GM19455 (cell line): ENCODE data around the gene TNK1.
"Not testable (repeated sequence)": the region's sequence is repeated elsewhere in the genome, so short reads cannot be mapped to it uniquely, and the experiment has no call there.

ENCODE experiments used
- ATAC-seq: cut with Tn5 transposase; IDR thresholded peaks from one replicate; pipeline ENCODE4 v1.9.1; 2021; ENCODE audit not compliant: unreplicated experiment

Gene TNK1

DNA sequence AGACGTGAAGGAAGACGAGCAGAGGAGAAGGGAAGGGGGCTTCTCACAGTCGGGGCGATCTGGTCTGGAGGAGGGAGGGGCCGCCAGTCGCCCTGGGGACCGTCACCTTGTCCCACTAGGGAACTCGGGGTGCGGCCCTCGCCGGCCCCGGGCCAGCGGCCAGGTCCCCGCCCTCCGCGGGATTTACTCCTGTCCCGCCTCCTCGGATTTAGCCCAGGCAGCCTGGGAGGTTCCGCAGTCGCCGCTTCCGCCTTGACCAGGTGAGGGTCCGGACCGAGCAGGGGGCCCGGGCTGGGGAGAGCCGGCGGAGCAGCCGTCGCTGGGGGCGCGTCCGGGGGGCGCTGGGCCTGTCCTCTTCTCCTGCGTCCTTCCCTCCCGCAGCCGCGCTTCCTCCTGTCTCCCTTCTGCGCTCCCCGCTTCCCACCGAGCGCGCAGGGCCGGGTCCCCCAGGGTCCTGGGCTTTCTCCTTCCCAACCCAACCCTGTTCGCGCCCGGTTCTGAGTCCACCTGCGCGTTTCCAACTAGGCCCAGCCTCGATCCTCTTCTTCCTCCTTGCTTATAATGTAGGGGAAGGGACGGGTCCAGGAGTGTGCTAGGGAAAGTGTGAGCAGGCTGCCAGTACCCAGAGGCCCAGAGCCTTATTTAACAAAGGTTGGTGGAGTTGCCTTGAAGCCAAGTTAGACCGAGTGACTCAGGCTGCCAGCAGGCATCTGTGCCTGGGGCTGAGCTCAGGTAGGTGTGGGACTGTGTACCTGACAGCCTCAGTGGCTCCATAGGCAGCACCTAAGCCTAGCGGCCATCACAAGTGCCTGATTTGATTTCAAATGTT is at the start of gene TNK1:
Gene TNK1, plus strand, starts transcription at position 235 of the 829 bp plus-strand sequence. CDS start 1,838 bp downstream, outside the sequence.
- no peak for ATAC-seq

DNA sequence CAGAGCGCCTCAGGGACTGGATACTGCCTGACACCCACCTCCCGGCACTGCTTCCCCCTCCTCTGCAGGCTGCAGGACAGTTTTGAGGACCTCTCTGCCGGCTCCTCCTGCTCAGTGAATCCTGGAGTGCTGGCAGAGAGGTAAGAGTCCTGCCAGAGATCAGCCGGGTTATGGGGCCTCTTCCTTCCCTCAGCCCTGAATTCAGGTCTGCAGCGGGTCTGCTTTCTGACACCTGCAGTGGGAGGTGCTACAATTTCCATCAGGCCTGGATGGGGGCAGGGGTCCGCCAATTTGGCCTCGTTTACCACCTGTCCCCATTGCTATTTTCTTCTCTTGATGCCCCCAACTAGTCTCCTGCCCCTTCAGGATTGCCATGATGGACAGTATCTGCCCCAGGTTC is 48.8 kb upstream of the TNK1 start:
- no peak for ATAC-seq

DNA sequence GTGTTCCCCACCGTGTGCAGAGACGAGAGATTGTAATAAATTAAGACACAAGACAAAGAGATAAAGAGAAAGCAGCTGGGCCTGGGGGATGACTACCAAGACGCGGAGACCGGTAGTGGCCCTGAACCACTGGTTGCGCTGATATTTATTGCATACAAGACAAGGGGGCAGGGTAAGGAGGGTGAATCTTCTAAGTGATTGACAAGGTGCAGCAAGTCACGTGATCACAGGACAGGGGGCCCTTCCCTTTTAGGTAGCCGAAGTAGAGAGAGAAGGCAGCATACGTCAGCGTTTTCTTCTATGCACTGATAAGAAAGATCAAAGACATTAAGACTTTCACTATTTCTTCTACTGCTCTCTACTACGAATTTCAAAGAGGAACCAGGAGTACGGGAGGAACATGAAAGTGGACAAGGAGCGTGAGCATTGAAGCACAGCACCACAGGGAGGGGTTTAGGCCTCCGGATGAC is 48.3 kb upstream of the TNK1 start:
- not testable (repeated sequence) for ATAC-seq

DNA sequence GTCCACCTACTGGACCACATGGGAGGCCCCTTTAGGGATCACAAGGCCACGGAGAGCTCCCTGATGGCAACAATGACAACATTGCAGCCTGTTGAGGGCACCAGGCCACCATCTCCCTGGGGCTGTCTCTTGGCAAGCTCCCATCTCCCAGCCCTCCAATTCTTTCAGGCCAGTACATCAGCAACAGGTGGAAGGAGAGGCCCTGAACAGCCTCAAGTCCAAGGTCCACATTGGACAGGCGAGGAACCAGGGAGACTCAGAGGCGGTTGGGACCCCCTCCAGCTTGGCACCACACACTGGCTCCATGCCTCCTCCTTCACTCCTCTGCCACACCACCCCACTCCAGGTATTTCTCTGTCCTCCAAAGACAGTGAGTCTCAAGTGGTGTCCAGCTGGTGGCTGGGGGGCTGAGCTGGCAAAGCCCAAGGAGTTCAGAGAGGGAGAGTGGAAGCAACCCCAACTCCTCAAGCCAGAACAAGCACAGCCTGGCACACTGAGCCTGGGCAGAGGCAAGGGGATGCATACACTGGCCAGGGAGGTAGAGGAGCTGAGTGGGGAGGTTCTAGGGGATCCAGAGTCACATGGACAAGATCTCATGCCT is 45.9 kb upstream of the TNK1 start:
- no peak for ATAC-seq

DNA sequence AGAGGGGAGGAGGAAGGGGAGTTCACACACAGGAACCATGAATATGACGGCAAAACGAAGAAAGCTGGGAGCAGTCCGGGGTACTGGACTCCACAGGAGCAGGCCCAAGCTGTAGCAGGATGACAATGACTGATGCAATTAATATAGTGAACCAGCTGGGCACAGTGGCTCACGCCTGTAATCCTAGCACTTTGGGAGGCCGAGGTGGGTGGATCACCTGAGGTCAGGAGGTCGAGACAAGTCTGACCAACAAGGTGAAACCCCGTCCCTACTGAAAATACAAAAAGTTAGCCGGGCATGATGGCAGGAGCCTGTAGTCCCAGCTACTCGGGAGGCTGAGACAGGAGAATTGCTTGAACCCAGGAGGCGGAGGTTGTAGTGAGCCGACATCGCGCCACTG is 45.1 kb upstream of the TNK1 start:
- not testable (repeated sequence) for ATAC-seq

DNA sequence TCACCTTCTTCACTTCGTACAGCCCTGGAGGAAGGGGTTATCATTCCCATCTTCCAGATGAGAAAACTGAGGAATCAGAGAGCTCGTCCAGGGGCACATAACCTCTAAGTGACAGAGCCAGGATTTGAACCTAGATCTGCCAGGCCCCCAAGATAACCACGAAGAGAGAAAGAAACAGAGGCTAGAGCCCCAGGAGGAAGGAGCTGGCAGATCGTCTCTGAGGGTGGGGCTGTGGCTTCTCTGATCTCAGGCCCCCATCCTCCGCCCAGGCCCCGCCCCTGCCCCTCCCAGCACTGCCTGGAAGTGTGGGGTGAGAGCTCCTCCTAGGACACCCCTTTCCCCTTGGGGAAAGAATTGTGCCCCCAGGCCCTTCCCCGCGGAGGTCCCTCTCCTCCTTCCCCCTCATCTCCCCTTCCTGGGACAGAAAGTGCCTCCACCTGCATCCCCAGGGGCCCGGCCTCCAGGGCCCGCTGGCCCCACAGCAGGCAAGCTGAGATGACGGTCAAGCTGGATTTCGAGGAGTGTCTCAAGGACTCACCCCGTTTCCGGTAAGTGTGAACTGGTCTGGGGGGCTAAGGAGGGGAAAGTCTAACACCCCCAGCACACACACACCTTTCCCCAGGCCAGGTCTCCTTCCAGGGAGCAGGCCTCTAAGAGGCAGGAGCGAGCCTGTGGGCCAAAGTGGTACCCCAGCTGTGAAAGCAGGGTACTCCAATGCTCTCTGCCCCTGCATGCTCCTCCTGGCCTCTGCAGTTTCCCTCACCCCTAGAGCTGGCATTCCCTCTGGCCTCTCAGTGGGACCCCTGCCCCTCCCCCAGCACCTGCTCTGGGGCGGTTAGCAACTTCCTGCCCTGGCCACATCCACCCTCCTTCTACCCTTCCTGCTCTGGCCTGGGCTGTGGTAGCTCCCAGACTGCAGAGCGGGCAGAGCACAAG is 44.4 kb upstream of the TNK1 start, which contains the start of gene ACAP1:
Gene ACAP1, plus strand, starts transcription at position 290 of the 936 bp plus-strand sequence. Its CDS starts 206 bp downstream, at position 496.
- no peak for ATAC-seq

DNA sequence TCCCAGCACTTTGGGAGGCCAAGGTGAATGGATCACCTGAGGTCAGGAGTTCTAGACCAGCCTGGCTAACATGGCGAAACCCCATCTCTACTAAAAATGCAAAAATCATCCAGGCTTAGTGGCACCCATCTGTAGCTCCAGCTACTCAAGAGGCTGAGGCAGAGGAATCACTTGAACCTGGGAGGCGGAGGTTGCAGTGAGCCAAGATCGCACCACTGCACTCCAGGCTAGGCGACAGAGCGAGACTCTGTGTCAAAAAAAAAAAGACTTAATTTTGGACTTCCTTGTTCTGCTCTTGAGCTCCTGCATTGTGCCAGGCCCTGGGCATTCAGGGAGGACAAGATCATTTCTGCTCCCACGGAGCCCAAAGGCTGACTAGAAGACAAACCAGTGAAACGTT is 43.3 kb upstream of the TNK1 start:
- ATAC-seq: not testable (repeated sequence)

DNA sequence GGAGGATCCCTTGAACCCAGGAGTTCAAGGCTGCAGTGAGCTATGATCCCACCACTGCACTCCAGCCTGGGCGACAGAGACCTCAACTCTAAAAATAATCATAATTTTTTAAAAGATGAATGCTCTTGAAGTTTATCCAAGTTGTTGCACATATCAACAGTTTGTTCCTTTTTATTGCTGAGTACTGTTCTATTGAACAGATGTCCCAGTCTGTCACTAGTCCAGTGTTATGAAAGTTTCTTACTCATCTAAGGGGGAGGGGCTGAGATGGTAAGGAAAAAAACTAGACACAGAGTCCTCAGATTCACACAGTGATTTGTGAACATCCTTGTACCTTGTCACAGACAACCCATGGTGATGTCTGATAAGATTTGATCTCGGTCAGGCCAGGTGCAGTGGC is 40.7 kb upstream of the TNK1 start:
- ATAC-seq: no peak

DNA sequence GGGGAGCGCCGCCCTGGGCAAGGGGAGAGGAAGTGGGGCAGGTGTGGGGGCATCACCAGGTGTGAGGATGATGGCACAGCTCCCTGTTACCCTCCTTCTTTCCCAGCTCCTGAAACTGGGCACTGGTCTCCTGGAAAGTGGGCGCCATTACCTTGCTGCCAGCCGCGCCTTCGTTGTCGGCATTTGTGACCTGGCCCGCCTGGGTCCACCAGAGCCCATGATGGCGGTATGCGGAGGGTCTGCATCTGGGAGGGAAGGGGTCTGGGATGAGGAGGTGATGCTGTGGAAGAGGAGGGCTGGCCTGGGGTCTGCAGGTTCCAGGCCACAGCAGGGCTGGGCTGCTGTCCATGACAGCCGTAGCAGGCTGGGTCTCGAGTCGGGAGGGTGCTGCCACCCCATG is 39.0 kb upstream of the TNK1 start:
- ATAC-seq: no peak

DNA sequence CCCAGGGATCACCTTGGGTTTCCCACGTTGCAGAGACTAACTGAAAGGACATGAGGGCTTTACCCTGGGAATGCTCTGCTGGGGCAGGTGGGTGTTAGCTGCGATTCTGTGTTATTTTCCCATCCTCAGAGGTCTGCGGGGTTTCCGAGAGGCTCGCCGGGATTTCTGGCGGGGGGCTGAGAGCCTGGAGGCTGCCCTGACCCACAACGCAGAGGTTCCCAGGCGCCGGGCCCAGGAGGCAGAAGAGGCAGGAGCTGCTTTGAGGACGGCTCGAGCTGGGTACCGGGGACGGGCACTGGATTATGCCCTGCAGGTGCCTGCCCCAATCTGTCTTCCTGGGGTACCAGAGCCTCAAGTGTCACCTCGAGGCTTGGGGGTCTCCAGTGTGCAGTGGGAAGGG is 37.6 kb upstream of the TNK1 start:
- no peak for ATAC-seq

DNA sequence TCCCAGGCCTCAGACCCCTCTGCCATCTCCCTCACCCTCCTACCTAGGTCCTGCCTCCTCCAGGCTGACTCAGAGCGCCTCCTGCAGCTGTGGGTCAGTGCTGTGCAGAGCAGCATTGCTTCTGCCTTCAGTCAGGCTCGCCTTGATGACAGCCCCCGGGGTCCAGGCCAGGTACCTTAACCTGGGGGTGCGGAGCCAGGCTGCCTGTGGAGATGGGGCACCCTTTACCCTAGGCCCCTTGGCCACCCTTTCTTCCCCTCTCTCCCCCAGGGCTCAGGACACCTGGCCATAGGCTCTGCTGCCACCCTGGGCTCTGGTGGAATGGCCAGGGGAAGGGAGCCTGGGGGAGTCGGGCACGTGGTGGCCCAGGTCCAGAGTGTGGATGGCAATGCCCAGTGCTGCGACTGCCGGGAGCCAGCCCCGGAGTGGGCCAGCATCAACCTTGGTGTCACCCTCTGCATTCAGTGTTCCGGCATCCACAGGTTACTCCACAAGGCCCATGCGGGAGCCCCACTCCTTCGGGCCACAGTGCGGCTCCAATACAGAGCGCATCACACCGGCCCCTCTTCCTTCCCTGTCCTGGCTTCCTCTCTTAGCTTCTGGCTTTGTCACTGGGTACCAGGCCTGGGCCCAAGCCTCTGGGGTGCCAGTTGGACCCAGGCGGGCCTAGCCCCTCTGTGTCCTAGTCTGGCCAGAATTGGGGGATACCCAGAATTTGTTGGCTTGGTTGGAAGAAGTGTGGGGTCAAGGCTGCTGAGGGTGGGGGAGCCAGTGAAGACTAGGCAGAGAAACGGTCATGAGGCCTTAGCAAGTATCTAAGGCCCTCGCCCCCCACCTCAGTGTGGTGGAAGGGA is 33.9 kb upstream of the TNK1 start:
- no peak for ATAC-seq

DNA sequence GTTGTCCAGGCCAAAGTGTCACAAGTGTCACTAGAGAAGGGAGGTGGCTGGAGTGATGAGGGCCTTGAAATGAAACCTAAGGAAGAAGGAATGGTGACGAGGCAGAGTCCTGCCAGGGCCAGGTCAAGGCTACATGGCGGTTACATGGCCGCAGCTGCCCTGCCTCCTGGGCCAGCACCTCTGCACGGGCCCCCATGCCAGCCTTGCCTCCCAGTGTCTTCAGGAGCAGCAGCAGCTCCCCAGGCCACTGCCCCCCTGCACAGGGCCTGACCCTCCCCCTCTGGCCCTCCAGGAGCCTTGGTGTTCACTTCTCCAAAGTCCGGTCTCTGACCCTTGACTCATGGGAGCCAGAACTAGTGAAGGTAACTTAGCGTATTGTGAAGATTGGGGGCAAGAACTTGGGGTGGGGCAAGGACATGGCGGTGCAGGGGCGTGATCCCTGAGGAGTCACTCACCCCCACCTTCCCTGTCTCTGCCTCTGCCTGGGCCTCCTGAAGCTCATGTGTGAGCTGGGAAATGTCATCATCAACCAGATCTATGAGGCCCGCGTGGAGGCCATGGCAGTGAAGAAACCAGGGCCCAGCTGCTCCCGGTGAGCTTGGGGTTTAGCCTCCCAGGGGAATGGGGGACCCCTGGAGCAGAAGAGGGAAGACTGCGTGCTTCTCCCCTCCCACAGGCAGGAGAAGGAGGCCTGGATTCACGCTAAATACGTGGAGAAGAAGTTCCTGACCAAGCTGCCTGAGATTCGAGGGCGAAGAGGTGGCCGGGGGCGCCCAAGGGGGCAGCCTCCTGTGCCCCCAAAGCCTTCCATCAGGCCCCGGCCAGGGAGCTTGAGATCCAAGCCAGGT is 33.0 kb upstream of the TNK1 start:
- no peak for ATAC-seq

DNA sequence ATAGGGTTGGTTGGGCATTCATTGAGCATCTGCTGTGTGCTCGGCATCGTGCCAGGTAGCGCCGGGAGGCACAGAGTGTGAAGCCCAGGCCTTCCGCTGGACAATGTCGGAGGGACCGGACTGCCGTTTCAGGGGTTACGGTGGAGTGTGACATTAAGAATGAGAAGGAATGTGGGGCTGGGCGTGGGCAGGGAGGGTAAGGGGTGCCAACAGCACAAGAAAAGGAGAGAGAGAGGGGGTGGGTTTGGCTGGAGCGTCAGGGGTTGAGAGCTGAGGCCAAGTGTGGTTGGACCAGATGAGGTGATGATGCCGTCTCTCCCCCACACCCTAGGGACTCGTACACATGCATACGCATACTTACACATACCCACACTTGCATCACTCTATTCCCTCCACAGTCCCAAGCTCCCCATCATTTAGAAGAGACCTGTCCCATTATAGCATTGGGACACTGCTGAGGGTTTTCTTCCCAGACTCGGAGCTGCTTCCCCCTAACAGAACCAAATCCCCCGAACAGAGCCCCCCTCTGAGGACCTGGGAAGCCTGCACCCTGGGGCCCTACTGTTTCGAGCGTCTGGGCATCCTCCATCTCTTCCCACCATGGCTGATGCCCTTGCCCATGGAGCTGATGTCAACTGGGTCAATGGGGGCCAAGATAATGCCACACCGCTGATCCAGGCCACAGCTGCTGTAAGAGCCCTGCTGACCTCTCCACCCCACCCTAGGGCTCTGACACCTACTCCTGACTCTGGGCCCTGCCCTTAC is 32.2 kb upstream of the TNK1 start:
- ATAC-seq: no peak

DNA sequence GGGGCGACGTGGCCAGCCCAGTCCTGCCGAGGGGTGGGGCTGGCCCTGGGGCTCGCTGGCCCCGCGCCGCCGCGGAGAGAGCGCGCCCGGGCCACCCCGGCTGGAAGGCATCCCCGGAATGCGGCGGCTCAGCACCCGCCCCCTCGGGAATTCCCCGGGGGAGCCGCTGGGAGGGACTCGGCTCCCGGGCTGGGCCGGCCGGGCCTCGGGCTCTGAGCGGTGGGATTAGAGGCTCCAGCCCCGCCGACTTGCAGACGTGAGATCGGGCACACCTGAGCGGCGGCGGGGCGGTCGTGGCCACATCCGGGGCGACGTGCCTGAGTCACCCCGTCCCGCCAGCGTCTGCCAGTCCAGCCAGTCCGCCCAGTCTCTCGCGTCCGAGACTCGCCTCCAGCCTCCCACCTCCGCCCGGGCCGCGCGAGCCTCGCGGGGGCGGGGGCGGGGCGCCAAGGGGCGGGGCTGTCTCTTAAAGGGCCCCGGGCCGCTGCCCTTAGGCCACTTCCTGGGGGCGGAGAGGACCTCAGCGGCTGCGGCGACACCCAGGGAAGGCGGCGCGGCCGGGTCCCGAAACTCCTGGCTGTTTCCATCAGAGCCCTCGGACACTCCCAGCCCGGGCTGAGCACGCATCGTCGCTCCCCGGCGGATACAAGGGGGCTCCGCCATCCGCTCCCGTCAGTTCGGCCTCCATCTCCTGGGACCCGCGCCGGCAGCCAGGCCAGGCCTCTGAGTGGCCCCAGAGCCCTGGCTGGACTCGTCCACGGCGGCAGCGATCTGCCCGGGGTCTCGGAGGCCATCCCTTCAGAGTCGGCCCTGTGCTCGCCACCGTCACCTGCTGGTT is 29.0 kb upstream of the TNK1 start, which contains the start of gene KCTD11:
Gene KCTD11, plus strand, starts transcription at position 498 of the 838 bp plus-strand sequence.
- peak; percentile 59 for ATAC-seq

DNA sequence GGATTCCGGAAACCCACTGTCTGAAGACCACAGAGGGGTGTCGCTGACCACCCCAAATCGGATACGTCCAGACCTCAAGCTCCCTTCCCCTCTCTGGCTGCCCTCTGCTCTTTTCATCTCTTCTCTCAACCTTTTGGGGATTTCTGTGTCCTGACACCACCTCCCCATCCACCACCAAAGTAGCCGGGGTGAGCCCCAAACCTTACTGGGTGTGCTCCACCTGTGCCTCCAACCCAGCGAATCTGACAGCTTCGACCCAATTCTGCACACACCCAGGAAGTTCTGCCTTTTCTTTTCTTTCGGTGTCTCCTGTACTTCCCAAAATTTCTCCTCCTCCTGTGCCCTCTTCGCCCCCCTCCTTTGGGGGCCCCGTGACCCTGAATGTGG is 28.4 kb upstream of the TNK1 start:
- ATAC-seq: peak; percentile 2

DNA sequence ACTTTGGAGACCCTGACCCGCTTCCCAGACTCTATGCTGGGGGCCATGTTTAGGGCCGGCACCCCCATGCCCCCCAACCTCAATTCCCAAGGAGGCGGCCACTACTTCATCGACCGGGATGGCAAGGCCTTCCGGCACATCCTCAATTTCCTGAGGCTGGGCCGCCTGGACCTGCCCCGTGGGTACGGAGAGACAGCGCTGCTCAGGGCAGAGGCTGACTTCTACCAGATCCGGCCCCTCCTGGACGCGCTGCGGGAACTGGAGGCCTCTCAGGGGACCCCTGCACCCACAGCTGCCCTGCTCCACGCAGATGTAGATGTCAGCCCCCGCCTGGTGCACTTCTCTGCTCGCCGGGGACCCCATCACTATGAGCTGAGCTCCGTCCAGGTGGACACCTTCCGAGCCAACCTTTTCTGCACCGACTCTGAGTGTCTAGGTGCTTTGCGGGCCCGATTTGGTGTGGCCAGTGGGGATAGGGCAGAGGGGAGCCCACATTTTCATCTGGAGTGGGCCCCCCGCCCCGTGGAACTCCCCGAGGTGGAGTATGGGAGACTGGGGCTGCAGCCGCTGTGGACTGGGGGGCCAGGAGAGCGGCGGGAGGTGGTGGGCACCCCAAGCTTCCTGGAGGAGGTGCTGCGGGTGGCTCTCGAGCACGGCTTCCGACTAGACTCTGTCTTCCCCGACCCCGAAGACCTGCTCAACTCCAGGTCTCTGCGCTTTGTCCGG is 27.8 kb upstream of the TNK1 start:
- ATAC-seq: no peak

DNA sequence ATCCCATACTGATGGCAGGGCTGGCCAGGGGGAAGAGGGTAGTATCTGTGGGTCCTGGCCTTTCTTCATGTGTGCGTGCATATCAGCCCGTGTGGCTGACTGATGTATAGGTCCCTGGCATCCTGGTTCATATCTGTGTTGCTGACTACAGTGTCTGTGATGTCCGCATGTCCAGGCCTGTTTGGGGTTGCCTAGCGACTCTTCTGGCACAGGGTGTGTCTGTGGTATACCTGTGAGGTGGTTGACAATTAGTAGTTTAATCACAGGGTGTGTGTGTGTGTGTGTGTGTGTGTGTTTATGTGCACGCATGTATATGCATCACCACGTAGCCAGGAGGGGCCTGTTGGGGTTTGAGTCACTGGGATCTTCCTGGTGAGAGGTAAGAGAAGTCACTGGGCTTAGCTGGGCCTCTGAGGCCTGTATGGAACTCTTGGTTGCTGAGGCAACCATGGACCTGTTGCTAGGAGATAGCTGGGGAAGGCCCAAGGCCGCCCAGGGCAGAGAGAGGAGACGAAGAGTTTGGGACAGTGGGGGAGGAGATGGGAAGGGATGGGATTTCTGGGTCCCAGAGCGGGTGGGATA is 26.5 kb upstream of the TNK1 start:
- ATAC-seq: no peak
